DOHH2 (cell line): ENCODE data around the gene HES4.

Source experiments
- CTCF ChIP-seq: fragments of 200-600 bp; sonication (generic); IDR thresholded peaks from one replicate; pipeline ENCODE4 v1.5.1; 2014; ENCODE audit warnings: antibody characterized with exemption, mild to moderate bottlenecking, low read depth, low read length; ENCODE audit not compliant: poor library complexity, severe bottlenecking
- EZH2phosphoT487 ChIP-seq: fragments of 200-600 bp; sonication (generic); IDR thresholded peaks from 2 replicates; pipeline ENCODE4 v1.6.1; 2017; ENCODE audit warnings: borderline replicate concordance, mild to moderate bottlenecking, antibody characterized with exemption, low read length, moderate library complexity, mixed read lengths

DNA sequence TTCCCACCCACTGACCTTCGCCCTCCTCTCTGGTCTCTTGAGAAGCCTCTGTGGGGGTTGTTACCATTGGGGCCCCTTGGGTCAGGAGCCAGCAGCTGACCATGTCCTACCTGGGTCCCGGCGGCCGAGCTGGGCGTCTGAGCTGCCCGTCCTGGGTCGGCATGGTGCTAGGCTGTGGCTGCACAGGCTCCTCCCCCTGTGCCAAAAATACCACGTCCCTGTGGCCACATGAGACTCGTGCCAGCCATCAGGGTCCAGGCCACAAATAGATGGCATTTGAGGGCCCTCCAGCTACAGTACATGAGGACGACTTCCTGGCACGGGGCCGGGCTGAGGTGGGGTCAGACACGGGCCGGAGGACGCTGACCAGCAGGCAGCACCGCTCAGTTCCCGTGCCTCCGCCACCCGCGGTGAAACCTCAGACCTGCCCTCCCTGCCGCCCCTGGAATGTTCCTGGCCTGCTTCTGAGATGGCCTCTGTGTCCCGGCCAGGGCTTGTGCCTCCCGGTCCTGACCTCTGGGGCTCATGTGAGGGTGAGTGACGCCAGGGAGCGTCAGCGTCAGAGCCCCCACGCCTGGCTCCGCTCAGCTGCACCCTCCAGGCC, 17.8 kb downstream of the HES4 start, which contains the start of gene PERM1:
- no peak for TF ChIP-seq CTCF
- no peak for TF ChIP-seq EZH2phosphoT487
